Stomach smooth muscle (tissue), 2 donors: ENCODE data around the gene BMPR2.

Experiments
- H3K27ac ChIP-seq: one replicate; pipeline ENCODE4 v1.7.0; 2013; ENCODE audit warnings: mild to moderate bottlenecking, low read length, inconsistent platforms
- H3K27me3 ChIP-seq, 2 donors: one replicate each; pipeline ENCODE4 v1.7.0; 2013; ENCODE audit warnings: low read length in 2 of 2; ENCODE audit not compliant: insufficient read depth in 2 of 2, control insufficient read depth in 1 of 2
- H3K36me3 ChIP-seq, 2 donors: one replicate each; pipeline ENCODE4 v1.7.0; 2013; ENCODE audit warnings: low read length in 2 of 2; ENCODE audit not compliant: control insufficient read depth in 2 of 2, insufficient read depth in 2 of 2
- H3K4me1 ChIP-seq: one replicate; pipeline ENCODE4 v1.7.0; 2013; ENCODE audit warnings: low read length; ENCODE audit not compliant: control insufficient read depth, insufficient read depth
- H3K4me3 ChIP-seq, 2 donors: one replicate each; pipeline ENCODE4 v1.7.0; 2013; ENCODE audit warnings: low read length in 2 of 2
- H3K9ac ChIP-seq, 2 donors: one replicate each; pipeline ENCODE4 v1.7.0; 2013; ENCODE audit warnings: low read length in 2 of 2, mild to moderate bottlenecking in 1 of 2
- H3K9me3 ChIP-seq, 2 donors: one replicate each; pipeline ENCODE4 v1.7.0; 2013; ENCODE audit warnings: low read length in 2 of 2; ENCODE audit not compliant: control insufficient read depth in 2 of 2
- donor health status: healthy.
- donor health status: Pancreatic carcinoma.

BMPR2 gene

GRCh38 chr2:202375609-202376408 lies at the start of gene BMPR2:
Gene BMPR2 (plus strand): TSS chr2:202376327. CDS start chr2:202377475, 1,148 bp downstream.
- H3K27ac ChIP-seq, result peak within 1 kb of the TSS; percentile 96
- H3K36me3 ChIP-seq, result no peaks in the 10 kb centered on the region
- H3K27me3 ChIP-seq, result no peaks in the 10 kb centered on the region
- peak within 1 kb of the TSS; percentile 96 to 99 for H3K4me3 ChIP-seq
- H3K9me3 ChIP-seq, result no peaks in the 10 kb centered on the region
- H3K9ac ChIP-seq, result peak within 1 kb of the TSS; percentile 93 to 98
- peaks cover 15% of the 10 kb centered on the region for H3K4me1 ChIP-seq

DNA sequence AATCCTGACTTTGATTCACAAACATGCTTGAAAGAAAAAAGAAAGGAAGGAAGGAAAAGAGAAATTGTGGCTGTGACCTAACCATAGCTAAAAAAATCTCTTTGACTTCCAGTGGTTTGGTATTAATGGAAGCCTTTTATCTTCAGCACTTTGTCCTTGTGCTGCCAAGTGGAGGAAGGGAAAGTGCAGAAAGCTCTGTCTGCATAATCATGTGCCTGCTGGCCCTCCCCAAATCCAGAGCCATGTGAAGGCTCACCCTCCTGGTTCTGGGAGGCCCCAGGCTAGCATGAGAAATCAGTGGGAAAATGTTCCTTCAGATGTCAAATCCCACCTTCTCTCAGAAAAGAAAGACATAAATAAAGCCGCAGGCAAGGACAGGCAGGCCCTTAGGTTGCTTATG lies 48.3 kb upstream of the BMPR2 start:
- no peaks in the 10 kb centered on the region for H3K27me3 ChIP-seq
- H3K9me3 ChIP-seq, result no peaks in the 10 kb centered on the region
- H3K9ac ChIP-seq, result no peak overlapping the region
- no peaks in the 10 kb centered on the region for H3K4me1 ChIP-seq
- H3K36me3 ChIP-seq, result peaks cover 0 to 2% of the 10 kb centered on the region in 2 donors
- H3K27ac ChIP-seq, result no peak overlapping the region
- no peak overlapping the region for H3K4me3 ChIP-seq

DNA sequence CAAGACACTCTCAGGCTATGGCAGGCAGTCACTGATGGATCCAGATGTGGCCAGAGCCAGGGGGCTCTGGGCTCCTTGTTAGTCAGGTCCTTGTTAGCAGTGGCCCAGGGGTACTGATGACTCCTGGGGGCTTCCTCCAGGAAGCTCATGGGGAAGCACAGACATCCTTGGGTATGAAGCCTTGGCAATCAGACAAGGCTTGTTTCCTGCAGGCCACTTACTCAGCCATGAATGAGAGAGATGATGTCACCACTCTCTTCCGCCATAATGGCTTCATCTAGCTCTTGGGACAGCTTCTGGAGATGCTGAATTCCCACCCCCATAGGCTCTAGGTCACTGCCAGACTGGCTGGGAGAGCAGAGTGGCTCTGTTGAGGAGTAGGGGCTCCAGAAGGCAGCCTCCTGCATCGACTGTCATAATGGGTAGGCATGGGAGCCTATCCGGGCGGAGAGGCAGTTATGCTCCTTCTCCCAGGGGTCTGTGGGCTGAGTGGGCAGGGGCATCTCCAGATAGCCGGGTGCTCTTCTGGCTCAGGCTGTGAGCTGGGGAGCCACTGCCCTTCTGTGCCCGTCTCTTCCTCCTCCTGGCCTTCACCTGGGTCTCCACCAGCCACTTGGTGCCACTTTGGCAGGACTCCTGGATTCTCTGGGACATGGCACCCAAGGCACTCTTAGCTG lies 40.2 kb upstream of the BMPR2 start:
- Histone ChIP-seq H3K9ac (no peak overlapping the region), H3K4me1 (no peaks in the 10 kb centered on the region), H3K27me3 (no peaks in the 10 kb centered on the region), H3K4me3 (no peak overlapping the region), H3K27ac (no peak overlapping the region), H3K36me3 (peaks cover 0 to 2% of the 10 kb centered on the region in 2 donors), H3K9me3 (no peaks in the 10 kb centered on the region)

- H3K9me3 ChIP-seq, result no peaks in the 10 kb centered on the region
- H3K27ac ChIP-seq, result no peak overlapping the region
- no peaks in the 10 kb centered on the region for H3K27me3 ChIP-seq
- H3K9ac ChIP-seq, result no peak overlapping the region
- H3K4me1 ChIP-seq, result no peaks in the 10 kb centered on the region
- H3K36me3 ChIP-seq, result peaks cover 0 to 2% of the 10 kb centered on the region in 2 donors
- H3K4me3 ChIP-seq, result no peak overlapping the region
Measured at GRCh38 chr2:202337151-202337550, 39.0 kb upstream of the BMPR2 start.

GRCh38 chr2:202337706-202338346 lies 38.3 kb upstream of the BMPR2 start:
- no peaks in the 10 kb centered on the region for H3K4me1 ChIP-seq
- no peaks in the 10 kb centered on the region for H3K9me3 ChIP-seq
- no peaks in the 10 kb centered on the region for H3K27me3 ChIP-seq
- no peak overlapping the region for H3K4me3 ChIP-seq
- no peak overlapping the region for H3K9ac ChIP-seq
- peaks cover 0 to 2% of the 10 kb centered on the region in 2 donors for H3K36me3 ChIP-seq
- H3K27ac ChIP-seq, result no peak overlapping the region

DNA sequence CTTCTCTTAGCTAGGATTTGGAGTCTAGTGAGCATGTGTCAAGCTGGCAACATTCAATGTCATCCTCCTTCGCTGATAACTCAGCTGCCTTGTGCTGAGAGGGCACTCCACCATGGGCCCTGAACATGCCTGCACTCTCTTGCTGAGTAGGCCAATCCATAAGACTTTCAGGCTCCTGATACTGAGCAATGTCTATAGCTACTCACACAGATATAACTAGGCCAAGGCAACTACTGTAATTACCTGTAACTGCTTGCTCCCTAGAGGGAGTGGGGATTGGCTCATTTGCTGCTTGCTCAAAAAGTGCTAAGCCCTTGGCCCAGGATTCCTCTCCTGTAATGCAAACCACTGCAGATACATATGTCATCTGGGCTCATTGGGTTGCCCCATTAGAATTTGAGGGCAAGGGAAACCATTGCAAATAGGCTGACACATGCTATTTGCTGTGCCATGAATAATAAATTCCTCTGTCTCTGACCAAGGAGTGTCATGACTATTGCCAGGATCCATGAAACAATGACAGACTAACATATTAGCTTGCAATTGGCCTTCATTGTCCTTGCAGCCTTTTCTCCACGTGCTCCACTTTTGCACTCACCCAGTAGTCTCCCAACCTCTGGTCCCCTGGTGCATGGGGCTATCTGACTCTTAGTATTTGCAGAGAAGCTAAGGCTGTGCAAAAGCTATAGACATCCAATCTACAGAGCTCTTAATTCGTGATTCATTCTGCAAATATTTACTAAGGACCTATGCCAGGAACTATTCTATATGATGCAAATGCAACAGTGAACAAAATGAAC lies 36.9 kb upstream of the BMPR2 start:
- no peaks in the 10 kb centered on the region for H3K9me3 ChIP-seq
- no peaks in the 10 kb centered on the region for H3K27me3 ChIP-seq
- H3K4me1 ChIP-seq, result no peaks in the 10 kb centered on the region
- no peak overlapping the region for H3K27ac ChIP-seq
- H3K36me3 ChIP-seq, result peaks cover 0 to 2% of the 10 kb centered on the region in 2 donors
- no peak overlapping the region for H3K4me3 ChIP-seq
- H3K9ac ChIP-seq, result no peak overlapping the region

- H3K9me3 ChIP-seq, result no peaks in the 10 kb centered on the region
- no peaks in the 10 kb centered on the region for H3K4me1 ChIP-seq
- no peaks in the 10 kb centered on the region for H3K36me3 ChIP-seq
- no peak overlapping the region for H3K9ac ChIP-seq
- no peaks in the 10 kb centered on the region for H3K27me3 ChIP-seq
- no peak overlapping the region for H3K27ac ChIP-seq
- H3K4me3 ChIP-seq, result no peak overlapping the region
Measured at GRCh38 chr2:202344178-202344577, 31.9 kb upstream of the BMPR2 start.

DNA sequence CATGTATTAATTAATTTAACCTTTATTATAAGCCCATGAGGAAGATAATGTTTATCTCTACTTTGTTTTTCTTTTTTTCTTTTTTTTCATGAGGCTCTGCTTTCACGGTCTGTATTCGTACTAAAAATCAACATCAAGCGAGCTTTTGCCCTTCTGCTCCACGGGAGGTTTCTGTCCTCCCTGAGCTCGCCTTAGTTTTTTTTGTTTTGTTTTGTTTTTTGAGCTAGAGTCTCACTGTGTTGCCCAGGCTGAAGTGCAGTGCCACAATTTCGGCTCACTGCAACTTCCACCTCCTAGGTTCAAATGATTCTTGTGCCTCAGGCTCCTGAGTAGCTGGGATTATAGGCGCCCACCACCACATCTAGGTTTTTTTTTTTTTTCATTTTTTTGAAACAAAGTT lies 29.9 kb upstream of the BMPR2 start:
- no peaks in the 10 kb centered on the region for H3K9me3 ChIP-seq
- H3K9ac ChIP-seq, result no peak overlapping the region
- no peaks in the 10 kb centered on the region for H3K4me1 ChIP-seq

GRCh38 chr2:202353430-202353829 lies 22.7 kb upstream of the BMPR2 start:
- H3K9me3 ChIP-seq, result no peaks in the 10 kb centered on the region
- no peaks in the 10 kb centered on the region for H3K4me1 ChIP-seq
- H3K9ac ChIP-seq, result no peak overlapping the region
- H3K4me3 ChIP-seq, result no peak overlapping the region
- no peaks in the 10 kb centered on the region for H3K27me3 ChIP-seq
- H3K36me3 ChIP-seq, result no peaks in the 10 kb centered on the region
- H3K27ac ChIP-seq, result no peak overlapping the region

More for the DNA sequence above, 29.9 kb upstream of the BMPR2 start:
- Histone ChIP-seq H3K27ac (no peak overlapping the region), H3K27me3 (no peaks in the 10 kb centered on the region), H3K4me3 (no peak overlapping the region), H3K36me3 (no peaks in the 10 kb centered on the region)

DNA sequence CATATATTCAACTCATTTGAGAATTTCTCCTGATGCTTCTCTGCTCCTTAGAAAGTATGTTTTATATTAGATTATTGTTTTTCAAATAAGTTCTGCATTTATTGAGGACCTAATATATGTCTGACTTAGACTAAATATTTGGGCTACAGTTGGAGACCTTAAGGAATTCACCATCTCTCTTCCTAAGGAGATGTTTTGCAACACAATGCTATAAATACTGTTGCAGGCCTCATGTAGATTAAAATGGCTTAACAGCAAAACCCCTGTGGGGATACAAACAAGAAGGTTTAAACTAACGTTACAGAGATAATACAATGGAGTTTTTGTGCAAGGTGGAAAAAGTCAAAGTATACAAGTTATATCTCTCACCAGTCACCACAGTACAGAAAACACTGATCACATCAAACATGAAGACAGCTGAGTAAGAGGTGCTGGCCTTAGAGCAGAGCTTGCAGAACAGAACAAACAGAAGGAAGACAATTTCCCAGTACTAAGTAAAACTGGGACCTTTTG lies 20.1 kb upstream of the BMPR2 start:
- Histone ChIP-seq H3K4me3 (no peak overlapping the region), H3K27me3 (no peaks in the 10 kb centered on the region), H3K27ac (no peak overlapping the region), H3K9ac (no peak overlapping the region), H3K36me3 (no peaks in the 10 kb centered on the region), H3K9me3 (no peaks in the 10 kb centered on the region), H3K4me1 (no peaks in the 10 kb centered on the region)
